GM21526 (cell line): ENCODE data around the gene ZFYVE19.

Source experiments
- ATAC-seq: cut with Tn5 transposase; IDR thresholded peaks from one replicate; pipeline ENCODE4 v1.9.1; 2021; ENCODE audit warnings: moderate library complexity; ENCODE audit not compliant: unreplicated experiment, low FRiP score

The ZFYVE19 gene

GRCh38 chr15:40775007-40775406, 31.9 kb upstream of the ZFYVE19 start:
- ATAC-seq: no peak

DNA sequence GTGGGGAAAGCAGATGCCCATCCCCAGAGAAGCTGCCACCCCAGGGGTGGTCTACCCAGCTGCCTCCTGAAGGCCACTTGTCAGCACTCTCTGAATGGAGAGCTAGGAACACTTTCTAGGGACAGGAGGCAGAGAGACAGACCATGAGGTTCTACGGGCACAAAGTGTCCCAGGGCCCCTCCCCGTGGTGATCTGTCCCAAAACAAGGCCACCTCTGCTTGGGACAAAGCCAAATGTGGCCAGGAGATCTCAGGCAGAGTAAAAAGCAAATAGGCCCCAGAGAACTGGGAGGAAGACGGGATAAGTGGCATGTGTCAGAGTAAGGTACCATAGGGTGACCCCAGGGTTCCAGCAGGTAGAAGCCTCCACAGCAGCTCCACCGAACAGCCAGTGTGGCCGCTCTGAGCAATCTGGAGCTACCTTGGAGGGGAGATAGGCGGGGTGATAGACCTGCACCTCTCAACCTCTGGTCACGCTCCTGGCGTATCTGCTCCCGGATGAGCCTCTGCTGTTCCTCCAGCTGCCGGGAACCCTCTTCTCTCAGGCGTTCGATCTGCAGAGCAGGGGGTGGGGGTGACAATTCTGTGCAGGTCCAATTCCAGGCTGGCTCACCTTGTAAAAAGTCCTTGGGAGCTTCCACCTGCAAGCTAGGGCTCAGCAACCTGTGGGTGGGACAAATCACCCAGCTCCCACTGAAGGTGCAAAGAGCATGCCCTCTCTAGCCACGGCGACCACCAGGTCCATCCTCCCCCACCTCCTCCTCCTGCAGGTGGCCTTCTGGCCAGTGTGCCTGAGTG, 31.0 kb upstream of the ZFYVE19 start:
- ATAC-seq: no peak

- no peak for ATAC-seq
These were observed 30.2 kb upstream of the ZFYVE19 start for GRCh38 chr15:40776537-40777141.

DNA sequence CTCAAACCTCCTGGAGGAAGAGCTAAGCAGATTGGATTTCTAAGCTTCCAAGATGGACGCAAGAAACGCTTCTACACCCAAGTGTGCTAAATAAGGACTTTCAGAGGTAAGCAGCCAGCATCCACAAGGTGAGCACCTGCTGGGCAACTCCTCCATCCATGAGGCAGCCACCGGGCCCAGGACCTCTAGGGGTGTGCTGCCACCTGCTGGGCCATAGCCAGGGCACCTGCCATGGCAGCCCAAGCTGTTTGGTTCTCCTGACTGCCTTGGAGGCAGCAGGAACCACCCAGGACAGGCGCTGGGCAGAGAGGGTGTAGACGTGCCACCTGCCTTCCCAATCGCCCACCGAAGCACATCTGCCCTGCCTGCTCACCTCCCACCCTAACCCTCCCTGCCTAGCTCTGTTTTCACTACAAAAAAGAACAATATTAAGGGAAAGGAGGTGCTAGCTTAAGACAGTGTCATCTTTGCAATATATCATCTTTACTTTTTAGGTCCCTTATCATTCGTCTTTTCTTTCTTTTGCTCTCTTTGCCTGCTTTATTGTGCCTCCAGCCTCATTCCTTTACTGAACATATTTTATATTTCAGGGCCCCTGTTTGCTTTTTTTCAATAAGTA, 24.2 kb upstream of the ZFYVE19 start:
- ATAC-seq: peak; percentile 67

DNA sequence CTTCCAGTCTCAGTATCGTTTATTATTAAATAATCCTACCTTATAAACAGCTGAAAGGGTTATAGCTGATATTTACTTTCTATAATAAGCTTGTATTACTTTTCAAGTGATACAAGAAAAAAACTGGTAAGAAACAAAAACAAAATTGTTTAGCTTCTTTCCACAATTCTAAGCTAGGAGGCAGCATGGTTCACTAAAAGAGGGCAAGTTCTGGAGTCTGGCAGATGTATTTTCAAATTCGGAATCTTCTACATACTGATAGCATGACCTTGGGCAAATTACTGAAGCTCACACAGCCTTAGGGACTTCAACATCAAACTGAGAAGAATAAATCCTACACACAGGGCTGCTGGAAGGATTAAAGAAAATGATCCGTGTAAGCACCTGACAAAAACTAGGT, 21.7 kb upstream of the ZFYVE19 start:
- no peak for ATAC-seq

- no peak for ATAC-seq
These were observed 21.1 kb upstream of the ZFYVE19 start for GRCh38 chr15:40785814-40786213.

DNA sequence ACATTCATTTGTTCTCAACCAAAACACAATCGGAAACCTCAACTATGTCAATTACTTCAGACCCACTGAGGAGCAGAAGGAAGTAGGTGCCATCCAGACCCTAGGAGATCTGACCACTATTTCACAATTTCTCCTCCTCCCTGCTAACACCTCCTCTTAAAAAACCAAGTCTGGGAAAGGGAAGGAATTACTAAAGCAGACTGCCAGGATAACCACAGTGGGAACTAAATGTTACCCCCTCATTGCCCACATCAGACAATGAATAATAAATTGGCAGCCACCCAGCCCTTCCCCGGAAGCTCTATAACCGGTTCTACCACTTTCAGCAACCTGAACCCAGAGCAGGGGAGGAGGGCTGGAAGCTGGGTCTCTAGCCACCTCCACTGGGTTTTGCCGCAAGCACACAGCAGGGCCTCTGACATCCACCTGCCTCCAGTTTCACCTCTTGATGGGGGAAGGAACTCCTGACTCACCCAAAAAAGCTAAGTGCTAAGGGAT, 19.5 kb upstream of the ZFYVE19 start:
- ATAC-seq: no peak

- no peak for ATAC-seq
These were observed 18.9 kb upstream of the ZFYVE19 start for GRCh38 chr15:40787991-40788390.

DNA sequence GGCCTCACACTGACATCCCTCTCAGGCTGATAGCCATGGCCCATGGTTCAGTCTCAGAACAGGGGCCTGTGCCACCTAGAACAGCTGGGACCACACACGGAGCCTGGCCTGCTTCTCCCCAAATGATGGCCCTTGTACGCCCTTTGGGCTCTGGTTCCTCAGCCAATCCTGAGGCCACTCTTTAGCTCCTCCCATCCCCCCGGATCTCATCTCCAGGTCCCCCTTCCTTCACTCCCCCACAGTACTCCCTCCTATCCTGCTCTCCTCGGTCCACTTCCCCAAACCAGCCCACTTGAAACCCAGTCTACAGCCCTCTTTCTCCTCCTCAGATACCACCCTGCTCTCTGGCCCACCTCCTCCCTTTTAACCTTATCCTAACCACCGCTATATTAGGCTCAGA, 17.8 kb upstream of the ZFYVE19 start:
- no peak for ATAC-seq

DNA sequence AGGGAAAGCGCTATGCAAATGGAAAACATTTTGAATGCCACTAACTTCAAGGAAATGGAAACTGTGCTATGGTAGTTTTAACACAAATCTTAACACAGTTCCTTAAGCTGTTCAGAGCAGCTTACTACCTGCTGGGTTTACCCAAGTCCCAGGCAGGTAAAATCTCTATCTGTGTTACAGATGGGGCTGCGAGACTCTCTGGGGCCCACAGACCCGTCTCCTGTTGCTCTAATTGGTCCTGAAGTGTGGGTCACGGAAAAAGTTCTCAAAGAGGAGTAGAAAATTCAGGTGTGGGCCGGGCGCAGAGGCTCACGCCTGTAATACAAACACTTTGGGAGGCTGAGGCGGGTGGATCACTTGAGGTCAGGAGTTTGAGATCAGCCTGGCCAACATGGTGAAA, 16.9 kb upstream of the ZFYVE19 start:
- ATAC-seq: no peak

DNA sequence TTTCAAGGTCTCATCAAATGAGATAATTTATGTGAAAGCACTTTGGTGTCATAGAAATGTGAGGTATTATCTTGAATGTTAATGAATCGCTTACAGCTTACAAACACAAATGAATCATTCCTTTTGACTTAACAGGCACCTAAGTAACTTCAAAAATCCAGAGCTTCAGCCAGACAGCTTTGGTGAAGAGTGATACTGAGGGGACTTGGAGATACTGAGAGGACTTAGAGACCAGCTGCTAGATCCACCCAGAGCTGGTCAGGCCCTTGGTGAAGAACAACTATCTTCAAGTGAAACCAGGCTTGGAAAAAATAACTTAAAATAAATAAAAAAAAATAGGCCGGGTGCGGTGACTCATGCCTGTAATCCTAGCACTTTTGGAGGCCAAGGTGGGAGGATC, 16.2 kb upstream of the ZFYVE19 start:
- no peak for ATAC-seq

DNA sequence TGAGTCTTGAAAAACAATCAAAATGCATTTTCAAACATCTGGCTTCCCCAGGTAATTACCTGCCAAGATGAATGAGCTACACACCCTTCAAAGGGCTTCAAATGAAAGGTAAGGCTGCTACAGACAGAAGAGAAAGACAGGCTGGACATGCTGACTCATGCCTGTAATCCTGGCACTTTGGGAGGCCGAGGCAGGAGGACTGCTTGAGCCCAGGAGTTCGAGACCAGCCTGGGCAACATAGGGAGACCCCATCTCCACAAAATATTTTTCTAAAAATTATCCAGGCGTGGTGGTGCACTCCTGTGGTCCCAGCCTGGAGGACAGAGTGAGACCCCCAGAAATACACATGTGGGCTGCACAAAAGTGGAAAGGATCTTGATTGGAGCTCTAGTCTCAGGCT, 14.5 kb upstream of the ZFYVE19 start:
- no peak for ATAC-seq

DNA sequence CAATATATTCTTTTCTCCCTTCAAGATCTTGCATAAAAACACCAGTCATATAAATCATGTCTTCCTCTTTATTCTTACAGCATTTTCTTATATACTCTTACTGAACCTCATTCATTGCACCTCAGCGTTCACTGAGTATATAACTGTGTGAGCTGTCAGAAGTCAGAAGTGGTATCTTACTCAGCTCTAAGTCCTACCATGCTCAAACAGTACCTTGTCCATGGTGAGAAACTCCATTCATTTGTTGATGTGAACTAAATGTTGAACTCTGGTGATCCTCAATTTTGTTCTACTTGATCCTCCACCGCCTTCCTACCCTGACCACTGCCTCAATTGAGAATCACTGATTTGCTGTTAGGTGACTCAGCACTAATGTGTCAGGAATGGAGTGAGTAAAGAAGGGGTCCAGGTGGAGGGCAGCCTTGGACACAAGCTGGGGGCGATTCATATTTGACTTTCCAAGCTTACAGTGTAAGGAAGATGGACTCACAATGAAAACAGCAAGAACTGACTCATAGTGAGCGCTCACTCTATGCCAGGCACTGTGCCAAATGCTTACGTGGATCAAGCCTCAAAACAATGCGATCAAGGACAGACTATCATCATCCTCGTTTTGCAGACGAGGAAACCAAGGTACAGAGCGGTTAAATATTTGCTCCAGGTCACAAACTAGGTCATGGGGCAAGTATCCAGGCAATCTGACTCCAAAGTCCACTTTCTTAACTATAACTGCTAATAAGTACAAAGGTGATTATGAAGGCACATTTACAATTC, 13.5 kb upstream of the ZFYVE19 start:
- no peak for ATAC-seq

GRCh38 chr15:40796041-40796440, 10.8 kb upstream of the ZFYVE19 start:
- no peak for ATAC-seq

GRCh38 chr15:40796512-40796911, 10.4 kb upstream of the ZFYVE19 start:
- ATAC-seq: no peak

GRCh38 chr15:40799523-40799922, 7.4 kb upstream of the ZFYVE19 start:
- ATAC-seq: no peak

DNA sequence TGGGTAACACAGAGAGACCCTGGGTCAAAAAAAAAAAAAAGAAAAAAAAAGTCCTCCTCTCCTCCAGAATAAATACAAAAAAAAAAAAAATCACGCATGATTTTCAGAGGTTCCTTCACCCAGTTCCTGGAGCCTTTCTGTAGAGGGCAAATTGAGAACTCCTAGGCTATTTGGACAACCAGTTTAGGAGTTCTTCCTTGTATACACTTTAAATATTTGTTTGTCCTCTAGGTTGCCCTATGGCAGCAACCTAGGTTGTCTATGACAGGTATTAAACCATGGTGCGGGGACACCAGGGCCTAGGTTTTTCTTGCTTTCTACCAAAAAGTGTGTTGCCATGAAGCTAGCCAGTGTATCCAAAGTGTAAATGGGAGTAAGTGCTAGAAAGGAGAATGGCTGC, 3.8 kb upstream of the ZFYVE19 start:
- no peak for ATAC-seq

- no peak for ATAC-seq
These were observed 3.2 kb upstream of the ZFYVE19 start for GRCh38 chr15:40803688-40804087.

DNA sequence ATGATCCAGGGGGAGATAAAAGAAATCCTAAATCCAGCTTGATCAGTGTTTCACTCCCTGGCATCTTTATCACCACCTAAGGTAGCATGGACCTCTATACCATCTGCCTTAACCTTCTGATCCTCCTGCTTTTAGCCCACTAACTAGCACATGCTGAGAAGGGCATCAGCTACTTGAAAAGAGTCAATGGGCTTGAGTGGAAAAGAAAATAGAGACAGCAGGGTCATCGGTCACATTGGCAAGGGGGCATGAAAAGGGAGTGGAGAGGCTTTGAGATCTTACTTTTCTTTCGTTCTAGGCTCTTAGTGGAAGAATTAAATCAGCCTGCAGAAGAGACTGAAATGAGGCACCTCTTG, 239 bp upstream of the ZFYVE19 start:
- ATAC-seq: no peak

DNA sequence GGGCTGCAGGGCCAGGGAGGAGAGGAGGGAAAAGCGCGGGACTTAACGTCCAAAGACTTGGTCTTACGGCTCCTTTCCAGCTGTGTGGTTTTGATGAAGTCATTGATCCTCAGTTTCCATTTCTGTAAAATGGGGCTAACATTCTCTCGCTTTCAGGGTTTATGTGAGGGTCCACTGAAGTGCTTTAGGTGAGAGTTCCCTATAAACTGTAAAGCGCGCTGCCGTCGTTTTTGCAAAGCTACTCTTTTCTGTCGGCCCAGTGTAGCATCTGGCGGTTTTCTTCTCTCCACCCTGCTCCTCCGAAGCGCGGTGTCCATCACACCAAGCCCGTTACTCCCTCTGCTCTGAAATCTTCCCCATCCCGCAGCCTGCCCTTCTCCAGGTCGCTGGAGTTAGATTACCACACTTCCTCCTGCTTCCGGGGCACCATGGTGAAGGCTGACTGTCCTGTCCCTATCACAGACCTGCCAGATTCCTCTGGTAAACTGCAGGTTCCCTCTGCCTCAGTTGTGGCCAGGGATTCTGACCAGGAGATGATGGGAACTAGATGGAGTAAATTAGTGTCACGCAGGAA, 1.1 kb downstream of the ZFYVE19 start:
- ATAC-seq: no peak
